Measurements from ENCODE around the gene PAIP2.

PAIP2 gene

GRCh38 chr5:139341689-139342422 lies at the start of gene PAIP2:
Gene PAIP2, plus strand, starts transcription at chr5:139341854. Its CDS starts 21,931 bp downstream, at chr5:139363785.
- H3F3A ChIP-seq (ENCODE audit: insufficient read depth, low read length), result 0 out of 2 replicates have a peak, but pooled peaks cover 9% of the 10 kb centered on the region
- no peaks in the 10 kb centered on the region for H3K9me2 ChIP-seq (ENCODE audit: low read depth, low read length)
- H2AFZ ChIP-seq (ENCODE audit: low read length), result peak within 1 kb of the TSS; percentile 24; the same call in 1 of the 2 replicates
- peak within 1 kb of the TSS; percentile 89 for H3K4me3 ChIP-seq (ENCODE audit: low read depth, low read length, poor library complexity, severe bottlenecking)
- H3K27me3 ChIP-seq (ENCODE audit: insufficient read depth, low read length), result no peaks in the 10 kb centered on the region
- H3K4me1 ChIP-seq (ENCODE audit: insufficient read depth, low read length, severe bottlenecking), result peaks cover 42% of the 10 kb centered on the region
- peak; percentile 76 for TF ChIP-seq CTCF (IDR thresholded peaks at IDR 0.05; ENCODE audit: low read length)
- no peak for TF ChIP-seq EZH2 (IDR thresholded peaks at IDR 0.05; ENCODE audit: borderline replicate concordance, low read length)
- peaks cover 19% of the 10 kb centered on the region for H3K36me3 ChIP-seq (ENCODE audit: insufficient read depth, low read length)
- peak within 1 kb of the TSS; percentile 91 for H3K27ac ChIP-seq (ENCODE audit: low read depth, low read length, poor library complexity, severe bottlenecking)
- H4K20me1 ChIP-seq (ENCODE audit: insufficient read depth, low read length), result no peaks in the 10 kb centered on the region; the same call in 1 of the 2 replicates
- H3K9me3 ChIP-seq (ENCODE audit: low read length), result no peaks in the 10 kb centered on the region
- H3K4me2 ChIP-seq (ENCODE audit: low read length), result peak within 1 kb of the TSS; percentile 94
- peak within 1 kb of the TSS; percentile 86 for H3K9ac ChIP-seq (ENCODE audit: low read length)
- H3K79me2 ChIP-seq (ENCODE audit: insufficient read depth, low read length), result peaks cover 45% of the 10 kb centered on the region

- peak overlapping the region; percentile 97 for H3K9ac ChIP-seq (ENCODE audit: low read length)
- no peaks in the 10 kb centered on the region for H3F3A ChIP-seq (ENCODE audit: insufficient read depth, low read length)
- H3K4me2 ChIP-seq (ENCODE audit: low read length), result peak overlapping the region; percentile 68
- H3K27me3 ChIP-seq (ENCODE audit: insufficient read depth, low read length), result no peaks in the 10 kb centered on the region
- H3K9me3 ChIP-seq (ENCODE audit: low read length), result no peaks in the 10 kb centered on the region
- H3K36me3 ChIP-seq (ENCODE audit: insufficient read depth, low read length), result peaks cover 14% of the 10 kb centered on the region
- H3K9me2 ChIP-seq (ENCODE audit: low read depth, low read length), result no peaks in the 10 kb centered on the region
- TF ChIP-seq CTCF (IDR thresholded peaks at IDR 0.05; ENCODE audit: low read length) (no peak), EZH2 (IDR thresholded peaks at IDR 0.05; ENCODE audit: borderline replicate concordance, low read length) (no peak)
- peak overlapping the region; percentile 97 for H3K4me3 ChIP-seq (ENCODE audit: low read depth, low read length, poor library complexity, severe bottlenecking)
- H3K27ac ChIP-seq (ENCODE audit: low read depth, low read length, poor library complexity, severe bottlenecking), result peak overlapping the region; percentile 16
- H4K20me1 ChIP-seq (ENCODE audit: insufficient read depth, low read length), result no peaks in the 10 kb centered on the region
- no peak overlapping the region for H2AFZ ChIP-seq (ENCODE audit: low read length)
- peaks cover 43% of the 10 kb centered on the region for H3K79me2 ChIP-seq (ENCODE audit: insufficient read depth, low read length)
- H3K4me1 ChIP-seq (ENCODE audit: insufficient read depth, low read length, severe bottlenecking), result peaks cover 32% of the 10 kb centered on the region
These were observed 48.5 kb upstream of the PAIP2 start for GRCh38 chr5:139293202-139293506.

GRCh38 chr5:139293507-139294373 lies 47.9 kb upstream of the PAIP2 start, which contains the start of gene MATR3:
Gene MATR3, plus strand, starts transcription at chr5:139293740. Its CDS starts 13,676 bp downstream, at chr5:139307416.
- Histone ChIP-seq H2AFZ (ENCODE audit: low read length) (no peak within 1 kb of the TSS), H3K4me2 (ENCODE audit: low read length) (peak within 1 kb of the TSS; percentile 68), H3K36me3 (ENCODE audit: insufficient read depth, low read length) (peaks cover 16% of the 10 kb centered on the region), H3K27me3 (ENCODE audit: insufficient read depth, low read length) (no peaks in the 10 kb centered on the region), H3K79me2 (ENCODE audit: insufficient read depth, low read length) (peaks cover 49% of the 10 kb centered on the region), H3K27ac (ENCODE audit: low read depth, low read length, poor library complexity, severe bottlenecking) (peak within 1 kb of the TSS; percentile 91), H4K20me1 (ENCODE audit: insufficient read depth, low read length) (no peaks in the 10 kb centered on the region; the same call in 1 of the 2 replicates), H3K4me1 (ENCODE audit: insufficient read depth, low read length, severe bottlenecking) (peaks cover 38% of the 10 kb centered on the region), H3K9me2 (ENCODE audit: low read depth, low read length) (no peaks in the 10 kb centered on the region), H3K9me3 (ENCODE audit: low read length) (no peaks in the 10 kb centered on the region), H3K9ac (ENCODE audit: low read length) (peak within 1 kb of the TSS; percentile 97), H3K4me3 (ENCODE audit: low read depth, low read length, poor library complexity, severe bottlenecking) (peak within 1 kb of the TSS; percentile 97), H3F3A (ENCODE audit: insufficient read depth, low read length) (no peaks in the 10 kb centered on the region)
- TF ChIP-seq CTCF (IDR thresholded peaks at IDR 0.05; ENCODE audit: low read length) (no peak), EZH2 (IDR thresholded peaks at IDR 0.05; ENCODE audit: borderline replicate concordance, low read length) (no peak)
